Endothelial cell of umbilical vein (primary cell): ENCODE data around the gene PIKFYVE. TPM values are rescaled to one million over a fixed set of nuclear protein-coding genes. Genes with fewer than 3 reads are reported as not detected.

Source experiments
- BruUV-seq: library from RNA; stranded (reverse); fragments of 400-500 nt; replicated peaks from 2 replicates; lab custom pipeline; 2021; lab: Mats Ljungman, UMichigan
- CTCF ChIA-PET: fragments of 300-600, 350-600 bp; sonication (Branson Sonifier 250); formaldehyde crosslinking; loops from one replicate; lab custom pipeline; 2021; ENCODE audit warnings: antibody characterized with exemption, inconsistent platforms; lab: Charles Lee
- POLR2A ChIA-PET: fragments of 300-600, 350-600 bp; sonication (Branson Sonifier 250); formaldehyde crosslinking; loops from one replicate; lab custom pipeline; 2021; ENCODE audit warnings: antibody characterized with exemption, inconsistent platforms; lab: Charles Lee
- DNase-seq: peaks from one replicate; pipeline ENCODE4 v3.0.0-alpha.2; 2011; ENCODE audit warnings: low read depth, low spot score
- FAIRE-seq: peaks from 2 replicates; lab custom pipeline; 2011; peaks lifted over from hg19 to GRCh38; lab: Jason Lieb, UNC
- H2AFZ ChIP-seq: 2 replicates; pipeline ENCODE4 v1.6.0; 2012; ENCODE audit warnings: low read depth, low read length, control low read depth, inconsistent platforms
- H3K27ac ChIP-seq: 2 replicates; pipeline ENCODE4 v1.5.1; 2011; ENCODE audit warnings: low read depth, mild to moderate bottlenecking, control low read depth, low read length, moderate library complexity; ENCODE audit not compliant: insufficient read depth
- H3K27me3 ChIP-seq, 2 experiments: 2 replicates each; pipeline versions ENCODE4 v1.6.0 to v1.6.1; 2011; ENCODE audit warnings: low read length in 2 of 2, mixed read lengths in 1 of 2; ENCODE audit not compliant: control insufficient read depth in 2 of 2, insufficient read depth in 2 of 2
- H3K36me3 ChIP-seq, 2 experiments: 2 replicates in 1 of 2; 3 replicates in 1 of 2; pipeline ENCODE4 v1.5.1; 2011; ENCODE audit warnings: low read length in 2 of 2, mild to moderate bottlenecking in 1 of 2, moderate library complexity in 1 of 2; ENCODE audit not compliant: control insufficient read depth in 2 of 2, insufficient read depth in 2 of 2; ENCODE audit errors: extremely low read depth in 1 of 2
- H3K4me1 ChIP-seq: 3 replicates; pipeline ENCODE4 v1.5.1; 2011; ENCODE audit warnings: mild to moderate bottlenecking, low read length; ENCODE audit not compliant: control insufficient read depth, insufficient read depth; ENCODE audit errors: extremely low read depth
- H3K4me2 ChIP-seq: 2 replicates; pipeline ENCODE4 v1.6.1; 2011; ENCODE audit warnings: low read length, control low read depth, mixed read lengths; ENCODE audit not compliant: insufficient read depth
- H3K4me3 ChIP-seq, 3 experiments: fragments of 200-600 bp in 1 of 3; sonication (generic), shearing (Covaris generic) in 1 of 3; replicated peaks in 1 of 3; 2 replicates each; pipeline ENCODE4 v1.5.1; 2011 to 2016; ENCODE audit warnings: control low read depth in 3 of 3, low read length in 3 of 3, mild to moderate bottlenecking in 2 of 3, inconsistent platforms in 1 of 3, low read depth in 1 of 3, moderate library complexity in 1 of 3; ENCODE audit not compliant: insufficient read depth in 1 of 3
- H3K79me2 ChIP-seq: 2 replicates; pipeline ENCODE4 v1.6.0; 2012; ENCODE audit warnings: low read length, inconsistent platforms; ENCODE audit not compliant: control insufficient read depth, insufficient read depth
- H3K9ac ChIP-seq: replicated peaks from 2 replicates; pipeline ENCODE3; 2011; ENCODE audit warnings: low read length, control low read depth; ENCODE audit not compliant: insufficient read depth; ENCODE audit errors: extremely low read depth
- H3K9me1 ChIP-seq: replicated peaks from 3 replicates; pipeline ENCODE4 v1.6.0; 2011; ENCODE audit warnings: mild to moderate bottlenecking, low read length; ENCODE audit not compliant: control insufficient read depth, insufficient read depth; ENCODE audit errors: extremely low read depth
- H3K9me3 ChIP-seq: replicated peaks from 2 replicates; pipeline ENCODE4 v1.5.1; 2012; ENCODE audit warnings: low read length, inconsistent platforms; ENCODE audit not compliant: control insufficient read depth, insufficient read depth
- H4K20me1 ChIP-seq: replicated peaks from 2 replicates; pipeline ENCODE3; 2011; ENCODE audit warnings: mild to moderate bottlenecking, low read length; ENCODE audit not compliant: control insufficient read depth, insufficient read depth; ENCODE audit errors: extremely low read depth
- EZH2 ChIP-seq: IDR thresholded peaks from 2 replicates; pipeline ENCODE4 v1.6.1; 2012; ENCODE audit warnings: borderline replicate concordance, low read depth, mild to moderate bottlenecking, moderate library complexity, low read length, inconsistent platforms; ENCODE audit not compliant: severe bottlenecking
- FOS ChIP-seq: IDR thresholded peaks from 2 replicates; pipeline ENCODE4 v1.6.1; 2011; ENCODE audit warnings: mild to moderate bottlenecking, low read length, moderate library complexity, borderline replicate concordance; ENCODE audit not compliant: insufficient read depth
- GATA2 ChIP-seq: IDR thresholded peaks from 2 replicates; pipeline ENCODE4 v1.7.0; 2011; ENCODE audit warnings: low read depth, mild to moderate bottlenecking, moderate library complexity, mixed read lengths, low read length; ENCODE audit not compliant: insufficient read length, insufficient read depth
- JUN ChIP-seq: IDR thresholded peaks from 2 replicates; pipeline ENCODE4 v1.6.1; 2011; ENCODE audit warnings: borderline replicate concordance, low read depth; ENCODE audit not compliant: insufficient read length, insufficient read depth
- MAX ChIP-seq: IDR thresholded peaks from 2 replicates; pipeline ENCODE4 v1.6.1; 2011; ENCODE audit not compliant: insufficient read depth, insufficient read length
- MYC ChIP-seq: IDR thresholded peaks from one replicate; pipeline ENCODE4 v1.6.1; 2011; ENCODE audit warnings: mild to moderate bottlenecking, low read depth, low read length
- POLR2A ChIP-seq: IDR thresholded peaks from 2 replicates; pipeline ENCODE4 v1.6.1; 2012; ENCODE audit warnings: low read depth, mild to moderate bottlenecking, control low read depth, low read length
- POLR2AphosphoS5 ChIP-seq: IDR thresholded peaks from 2 replicates; pipeline ENCODE4 v1.6.1; 2012; ENCODE audit warnings: low read depth, mild to moderate bottlenecking, control low read depth, low read length, moderate library complexity; ENCODE audit not compliant: insufficient read depth
- dilution Hi-C: fragments of 300-500 bp; cut with MboI; formaldehyde crosslinking; loops from one replicate; pipeline ENCODE4 v1.15.0; 2019; ENCODE audit warnings: low sequenced_read_pairs; ENCODE audit not compliant: extremely low pct_ligation_motif_present
- intact Hi-C: fragments of 100-400 bp; cut with micrococcal nuclease; formaldehyde crosslinking; loops from one replicate; pipeline ENCODE4 v1.10.0; 2022
- polyA plus RNA-seq, 4 experiments: library from polyadenylated mRNA; depleted of rRNA in 3 of 4; stranded (reverse) in 3 of 4; unstranded in 1 of 4; fragments of >200 nt; gene quantifications; 2 replicates each; pipeline versions ENCODE4 v1.2.1 to v1.2.3, GENCODE V29; 2011 to 2012; ENCODE audit warnings: missing spikeins in 1 of 4
- total RNA-seq: library from RNA; stranded (reverse); gene quantifications from 2 replicates; pipeline ENCODE4 v1.2.3, GENCODE V29; 2021
- TF ChIP-seq, protein P1 (sequence below), 2 donors: IDR thresholded peaks; 1 replicate in 1 of 2; 2 replicates in 1 of 2; pipeline ENCODE4 v1.5.1; 2011; ENCODE audit warnings: low read length in 2 of 2, mild to moderate bottlenecking in 2 of 2, moderate library complexity in 2 of 2, control low read depth in 1 of 2, inconsistent platforms in 1 of 2, low read depth in 1 of 2; ENCODE audit not compliant: insufficient read depth in 1 of 2; ENCODE audit errors: extremely low read depth in 1 of 2

The PIKFYVE gene
- total and polyA plus RNA-seq, 2 donors (not counting 3 experiments of a cell fraction or from before 2014, with no cell fraction given), result 9.0 to 28.2 TPM

DNA sequence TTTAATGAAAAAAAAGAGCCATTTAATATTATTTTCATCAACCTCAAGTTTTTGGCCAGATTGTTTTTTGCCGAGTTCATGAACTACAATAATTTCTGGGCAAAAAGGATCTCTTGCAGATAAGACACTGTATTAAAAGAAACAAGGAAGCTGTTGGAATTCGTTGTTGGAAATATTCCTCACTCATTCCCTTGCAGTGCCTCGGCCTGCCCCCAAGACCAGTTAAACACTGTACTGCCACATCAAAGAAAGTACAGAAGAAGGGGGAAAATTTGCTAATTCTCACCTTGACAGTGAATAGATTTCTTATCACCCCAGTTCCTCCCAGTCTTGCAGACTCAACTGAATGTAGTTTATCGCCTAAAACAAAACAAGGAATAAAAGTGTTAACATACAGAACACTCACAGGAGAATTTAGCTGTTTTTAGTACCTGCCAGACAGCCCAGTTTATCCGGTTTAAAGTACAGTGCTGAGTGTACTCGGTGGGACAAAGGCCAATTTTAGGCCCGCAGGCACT is 12.4 kb upstream of the PIKFYVE start:
- DNase-seq, result no peak
- peaks cover 6% of the 10 kb centered on the region for H3K79me2 ChIP-seq
- BruUV-seq, result no TSS peak
- TF ChIP-seq MAX, result no peak
- no peak for TF ChIP-seq POLR2AphosphoS5
- TF ChIP-seq MYC, result no peak
- no peak for TF ChIP-seq GATA2
- no peak for TF ChIP-seq FOS
- TF ChIP-seq EZH2, result no peak
- TF ChIP-seq, protein P1, sequence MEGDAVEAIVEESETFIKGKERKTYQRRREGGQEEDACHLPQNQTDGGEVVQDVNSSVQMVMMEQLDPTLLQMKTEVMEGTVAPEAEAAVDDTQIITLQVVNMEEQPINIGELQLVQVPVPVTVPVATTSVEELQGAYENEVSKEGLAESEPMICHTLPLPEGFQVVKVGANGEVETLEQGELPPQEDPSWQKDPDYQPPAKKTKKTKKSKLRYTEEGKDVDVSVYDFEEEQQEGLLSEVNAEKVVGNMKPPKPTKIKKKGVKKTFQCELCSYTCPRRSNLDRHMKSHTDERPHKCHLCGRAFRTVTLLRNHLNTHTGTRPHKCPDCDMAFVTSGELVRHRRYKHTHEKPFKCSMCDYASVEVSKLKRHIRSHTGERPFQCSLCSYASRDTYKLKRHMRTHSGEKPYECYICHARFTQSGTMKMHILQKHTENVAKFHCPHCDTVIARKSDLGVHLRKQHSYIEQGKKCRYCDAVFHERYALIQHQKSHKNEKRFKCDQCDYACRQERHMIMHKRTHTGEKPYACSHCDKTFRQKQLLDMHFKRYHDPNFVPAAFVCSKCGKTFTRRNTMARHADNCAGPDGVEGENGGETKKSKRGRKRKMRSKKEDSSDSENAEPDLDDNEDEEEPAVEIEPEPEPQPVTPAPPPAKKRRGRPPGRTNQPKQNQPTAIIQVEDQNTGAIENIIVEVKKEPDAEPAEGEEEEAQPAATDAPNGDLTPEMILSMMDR (IDR thresholded peaks at IDR 0.05; ENCODE audit: extremely low read depth in 1 of 2, insufficient read depth in 1 of 2, low read depth in 1 of 2, low read length in 2 of 2), result no peak
- no peak for TF ChIP-seq POLR2A
- no peak for TF ChIP-seq JUN
- H3K4me3 ChIP-seq, result peak overlapping the region; percentile 74 to 99 (median 99)
- H3K4me2 ChIP-seq, result peak overlapping the region; percentile 91
- H3K9me1 ChIP-seq, result no peaks in the 10 kb centered on the region
- dilution Hi-C loops, result no loop called here
- peaks cover 28% of the 10 kb centered on the region for H3K4me1 ChIP-seq
- ChIA-PET CTCF (interaction anchor here (0.7 to 6.6 kb wide), 17 partner anchors 12 to 561 kb away, joined by 3 to 90 read pairs (median 5); partner anchors contain the start of gene PIKFYVE), POLR2A (interaction anchor here (1.7 to 1.8 kb wide), 2 partner anchors 13 to 78 kb away, joined by 3 to 8 read pairs; partner anchors contain the start of gene PIKFYVE)
- intact Hi-C loops, result loop anchor here (1.0 to 10.0 kb wide), 3 partner anchors 78 to 1917 kb away; partner anchors contain the start of genes FZD5 and KANSL1L
- H4K20me1 ChIP-seq, result no peaks in the 10 kb centered on the region
- no peak overlapping the region for H3K27ac ChIP-seq
- H2AFZ ChIP-seq, result peak overlapping the region; percentile 98
- FAIRE-seq, result no peak
- H3K27me3 ChIP-seq, result no peaks in the 10 kb centered on the region
- peak overlapping the region; percentile 40 for H3K9ac ChIP-seq
- H3K36me3 ChIP-seq, result peaks cover 2 to 18% of the 10 kb centered on the region in 2 experiments
- no peaks in the 10 kb centered on the region for H3K9me3 ChIP-seq
